ENCODE results near the gene SLX9.
A peak's percentile ranks its signal among the peaks of the same experiment; 100 is the strongest.

Gene SLX9

GRCh38 chr21:44949161-44949778, 9.4 kb downstream of the SLX9 start:
- DNase-seq: no peak

- peak; percentile 71 for DNase-seq
Observed at GRCh38 chr21:44949779-44950198, 10.0 kb downstream of the SLX9 start.

GRCh38 chr21:44950351-44950750, 10.5 kb downstream of the SLX9 start:
- no peak for DNase-seq

GRCh38 chr21:44951186-44951915, 11.5 kb downstream of the SLX9 start:
- no peak for DNase-seq

- no peak for DNase-seq
Observed at GRCh38 chr21:44952116-44952928, 12.5 kb downstream of the SLX9 start.

GRCh38 chr21:44952929-44953627, 13.2 kb downstream of the SLX9 start:
- no peak for DNase-seq

GRCh38 chr21:44953628-44954021, 13.8 kb downstream of the SLX9 start:
- DNase-seq: no peak

- DNase-seq: no peak
Observed at GRCh38 chr21:44954281-44954771, 14.5 kb downstream of the SLX9 start.

GRCh38 chr21:44955141-44955797, 15.4 kb downstream of the SLX9 start:
- DNase-seq: no peak

GRCh38 chr21:44955798-44956175, 16.0 kb downstream of the SLX9 start:
- DNase-seq: no peak

- no peak for DNase-seq
Observed at GRCh38 chr21:44956356-44957046, 16.7 kb downstream of the SLX9 start.

- DNase-seq: no peak
Observed at GRCh38 chr21:44957047-44957831, 17.4 kb downstream of the SLX9 start.

- no peak for DNase-seq
Observed at GRCh38 chr21:44957901-44958451, 18.1 kb downstream of the SLX9 start.

GRCh38 chr21:44958471-44959191, 18.8 kb downstream of the SLX9 start:
- DNase-seq: no peak

GRCh38 chr21:44959376-44960091, 19.7 kb downstream of the SLX9 start:
- no peak for DNase-seq

- no peak for DNase-seq
Observed at GRCh38 chr21:44960141-44961092, 20.6 kb downstream of the SLX9 start.

- no peak for DNase-seq
Observed at GRCh38 chr21:44962403-44962966, 22.7 kb downstream of the SLX9 start.

- DNase-seq: no peak
Observed at GRCh38 chr21:44964381-44964780, 24.6 kb downstream of the SLX9 start.
